Large intestine (tissue), 3 donors: ENCODE data around the gene KCNQ1OT1. TPM values are rescaled to one million over a fixed set of nuclear protein-coding genes. Genes with fewer than 3 reads are reported as not detected.

Source experiments
- DNase-seq, 2 donors: peaks; one replicate each; pipeline versions ENCODE4 v3.0.0 to v3.0.0-alpha.2; 2013
- H3K27ac ChIP-seq: one replicate; pipeline ENCODE4 v1.5.1; 2013; ENCODE audit warnings: low read length
- H3K27me3 ChIP-seq: 2 replicates; pipeline ENCODE4 v1.6.1; 2013; ENCODE audit warnings: low read length; ENCODE audit not compliant: control insufficient read depth, insufficient read depth
- H3K36me3 ChIP-seq: 2 replicates; pipeline ENCODE4 v1.6.1; 2013; ENCODE audit warnings: low read length; ENCODE audit not compliant: control insufficient read depth, insufficient read depth
- H3K4me1 ChIP-seq: one replicate; pipeline ENCODE4 v1.6.1; 2013; ENCODE audit warnings: low read length; ENCODE audit not compliant: control insufficient read depth, insufficient read depth
- H3K4me3 ChIP-seq: one replicate; pipeline ENCODE4 v1.5.1; 2013; ENCODE audit warnings: low read length
- H3K9me3 ChIP-seq: one replicate; pipeline ENCODE4 v1.6.1; 2013; ENCODE audit warnings: mild to moderate bottlenecking, low read depth, low read length, moderate library complexity; ENCODE audit not compliant: control insufficient read depth
- WGBS: methylation state at CpG from one replicate; pipeline ENCODE4 v1.1.5; 2013; ENCODE audit warnings: low lambda C conversion rate; ENCODE audit not compliant: insufficient coverage; 5-methylcytosine and 5-hydroxymethylcytosine counted together
- polyA plus RNA-seq: library from polyadenylated mRNA; unstranded; fragments of 120-200 nt; gene quantifications from one replicate; pipeline ENCODE4 v1.2.1, GENCODE V29; 2013

The KCNQ1OT1 gene
- polyA plus RNA-seq, 1 donor = 2.8 TPM

GRCh38 chr11:2711161-2711560, 11.4 kb upstream of the KCNQ1OT1 start:
- no CpG with 5 or more reads among the region's 6 CpGs for WGBS
- H3K9me3 ChIP-seq = peaks cover 5% of the 10 kb centered on the region
- no peaks in the 10 kb centered on the region for H3K27me3 ChIP-seq
- no peak for DNase-seq
- no peak overlapping the region for H3K4me3 ChIP-seq
- peaks cover 5% of the 10 kb centered on the region for H3K4me1 ChIP-seq
- H3K36me3 ChIP-seq = no peaks in the 10 kb centered on the region
- H3K27ac ChIP-seq = no peak overlapping the region

GRCh38 chr11:2709429-2709828, 9.6 kb upstream of the KCNQ1OT1 start:
- peaks cover 8% of the 10 kb centered on the region for H3K9me3 ChIP-seq
- WGBS = 44% methylated on average over 7 of the region's 8 CpGs
- no peak overlapping the region for H3K4me3 ChIP-seq
- no peak for DNase-seq
- peak overlapping the region; percentile 2 for H3K27ac ChIP-seq
- no peaks in the 10 kb centered on the region for H3K27me3 ChIP-seq
- peaks cover 5% of the 10 kb centered on the region for H3K4me1 ChIP-seq
- no peaks in the 10 kb centered on the region for H3K36me3 ChIP-seq

GRCh38 chr11:2708757-2709281, 9.0 kb upstream of the KCNQ1OT1 start:
- H3K27ac ChIP-seq = peak overlapping the region; percentile 59
- WGBS = no CpG with 5 or more reads among the region's 14 CpGs
- peaks cover 7% of the 10 kb centered on the region for H3K9me3 ChIP-seq
- H3K4me1 ChIP-seq = peaks cover 10% of the 10 kb centered on the region
- peak in 1 of 2 donors; percentile 46 for DNase-seq
- no peaks in the 10 kb centered on the region for H3K36me3 ChIP-seq
- no peaks in the 10 kb centered on the region for H3K27me3 ChIP-seq
- no peak overlapping the region for H3K4me3 ChIP-seq

GRCh38 chr11:2708151-2708581, 8.4 kb upstream of the KCNQ1OT1 start:
- no peak for DNase-seq
- peak overlapping the region; percentile 59 for H3K27ac ChIP-seq
- no peaks in the 10 kb centered on the region for H3K36me3 ChIP-seq
- peaks cover 16% of the 10 kb centered on the region for H3K4me1 ChIP-seq
- H3K4me3 ChIP-seq = no peak overlapping the region
- WGBS = 60% methylated on average over 1 of the region's 11 CpGs
- H3K9me3 ChIP-seq = peaks cover 6% of the 10 kb centered on the region
- H3K27me3 ChIP-seq = no peaks in the 10 kb centered on the region

- DNase-seq = no peak
- Histone ChIP-seq H3K27me3 (no peaks in the 10 kb centered on the region), H3K4me3 (no peak overlapping the region), H3K4me1 (peaks cover 21% of the 10 kb centered on the region), H3K9me3 (peaks cover 6% of the 10 kb centered on the region), H3K27ac (no peak overlapping the region), H3K36me3 (no peaks in the 10 kb centered on the region)
- WGBS = no CpG with 5 or more reads among the region's 7 CpGs
Observed at GRCh38 chr11:2707736-2708135, 7.9 kb upstream of the KCNQ1OT1 start.

GRCh38 chr11:2706321-2706720, 6.5 kb upstream of the KCNQ1OT1 start:
- Histone ChIP-seq H3K27ac (no peak overlapping the region), H3K4me1 (peaks cover 29% of the 10 kb centered on the region), H3K36me3 (no peaks in the 10 kb centered on the region), H3K9me3 (peaks cover 6% of the 10 kb centered on the region), H3K27me3 (no peaks in the 10 kb centered on the region), H3K4me3 (no peak overlapping the region)
- no CpG with 5 or more reads among the region's 1 CpG for WGBS
- DNase-seq = no peak

- H3K4me1 ChIP-seq = peaks cover 36% of the 10 kb centered on the region
- peaks cover 8% of the 10 kb centered on the region for H3K9me3 ChIP-seq
- no CpG with 5 or more reads among the region's 14 CpGs for WGBS
- no peaks in the 10 kb centered on the region for H3K36me3 ChIP-seq
- H3K27ac ChIP-seq = no peak overlapping the region
- no peaks in the 10 kb centered on the region for H3K27me3 ChIP-seq
- H3K4me3 ChIP-seq = no peak overlapping the region
- DNase-seq = no peak
Observed at GRCh38 chr11:2704896-2705606, 5.3 kb upstream of the KCNQ1OT1 start.

- Histone ChIP-seq H3K4me3 (no peak overlapping the region), H3K9me3 (peaks cover 15% of the 10 kb centered on the region), H3K4me1 (peaks cover 36% of the 10 kb centered on the region), H3K36me3 (no peaks in the 10 kb centered on the region), H3K27ac (no peak overlapping the region), H3K27me3 (no peaks in the 10 kb centered on the region)
- DNase-seq = no peak
- WGBS = no CpG with 5 or more reads among the region's 6 CpGs
Observed at GRCh38 chr11:2704356-2704755, 4.6 kb upstream of the KCNQ1OT1 start.

GRCh38 chr11:2703363-2704141, 3.8 kb upstream of the KCNQ1OT1 start:
- H3K9me3 ChIP-seq = peaks cover 20% of the 10 kb centered on the region
- peak; percentile 56 to 78 for DNase-seq
- no peak overlapping the region for H3K4me3 ChIP-seq
- no peaks in the 10 kb centered on the region for H3K36me3 ChIP-seq
- H3K4me1 ChIP-seq = peaks cover 35% of the 10 kb centered on the region
- no peak overlapping the region for H3K27ac ChIP-seq
- no CpG with 5 or more reads among the region's 16 CpGs for WGBS
- no peaks in the 10 kb centered on the region for H3K27me3 ChIP-seq

- H3K27ac ChIP-seq = no peak overlapping the region
- peaks cover 20% of the 10 kb centered on the region for H3K9me3 ChIP-seq
- no peaks in the 10 kb centered on the region for H3K27me3 ChIP-seq
- H3K4me3 ChIP-seq = no peak overlapping the region
- peaks cover 31% of the 10 kb centered on the region for H3K4me1 ChIP-seq
- WGBS = no CpG with 5 or more reads among the region's 17 CpGs
- H3K36me3 ChIP-seq = no peaks in the 10 kb centered on the region
- DNase-seq = no peak
Observed at GRCh38 chr11:2702771-2703362, 3.1 kb upstream of the KCNQ1OT1 start.
